A673 (cell line): ENCODE results near the gene RCC2. TPM values are rescaled to one million over a fixed set of nuclear protein-coding genes. Genes with fewer than 3 reads are reported as not detected.

Experiments used
- BruUV-seq: library from RNA; stranded (reverse); fragments of 400-500 nt; replicated peaks from 2 replicates; lab custom pipeline; 2021; lab: Mats Ljungman, UMichigan
- CTCF ChIA-PET: fragments of 300-600 bp; sonication (Branson Sonifier 250); formaldehyde crosslinking; loops from one replicate; lab custom pipeline; 2022; ENCODE audit warnings: antibody characterized with exemption; lab: Charles Lee
- POLR2A ChIA-PET: fragments of 300-600 bp; sonication (Branson Sonifier 250); formaldehyde crosslinking; loops from one replicate; lab custom pipeline; 2022; ENCODE audit warnings: antibody characterized with exemption; ENCODE audit not compliant: low non-redundant PET; lab: Charles Lee
- DNase-seq: peaks from one replicate; pipeline ENCODE4 v3.0.0-alpha.2; 2015; ENCODE audit warnings: low spot score
- H3K27ac ChIP-seq: fragments of 200-600 bp; sonication (generic); 2 replicates; pipeline ENCODE4 v1.5.1; 2016; ENCODE audit warnings: mixed run types, low read depth, mild to moderate bottlenecking, mixed read lengths, antibody characterized with exemption, low read length; ENCODE audit not compliant: poor library complexity, severe bottlenecking
- H3K27me3 ChIP-seq: fragments of 200-600 bp; sonication (generic); replicated peaks from 2 replicates; pipeline ENCODE4 v1.6.1; 2017; ENCODE audit warnings: mixed run types, low read depth, mild to moderate bottlenecking, mixed read lengths, antibody characterized with exemption, low read length; ENCODE audit not compliant: insufficient read depth, poor library complexity
- H3K36me3 ChIP-seq: fragments of 200-600 bp; sonication (generic); 2 replicates; pipeline ENCODE4 v1.6.1; 2016; ENCODE audit warnings: mixed run types, mild to moderate bottlenecking, mixed read lengths, antibody characterized with exemption, low read length; ENCODE audit not compliant: insufficient read depth, poor library complexity, severe bottlenecking
- H3K4me1 ChIP-seq: fragments of 200-600 bp; sonication (generic); 2 replicates; pipeline ENCODE4 v1.6.1; 2017; ENCODE audit warnings: mixed run types, mild to moderate bottlenecking, mixed read lengths, antibody characterized with exemption, low read length; ENCODE audit not compliant: insufficient read depth, poor library complexity, severe bottlenecking
- H3K4me3 ChIP-seq: fragments of 200-600 bp; sonication (generic); 2 replicates; pipeline ENCODE4 v1.5.1; 2016; ENCODE audit warnings: low read depth, mixed run types, mild to moderate bottlenecking, mixed read lengths, low read length; ENCODE audit not compliant: poor library complexity, severe bottlenecking
- H3K9me3 ChIP-seq: fragments of 200-600 bp; sonication (generic); 2 replicates; pipeline ENCODE4 v1.6.1; 2016; ENCODE audit warnings: mixed run types, low read depth, mild to moderate bottlenecking, mixed read lengths, antibody characterized with exemption, low read length; ENCODE audit not compliant: poor library complexity, severe bottlenecking
- EZH2 ChIP-seq: fragments of 200-600 bp; sonication (generic); IDR thresholded peaks from 2 replicates; pipeline ENCODE4 v1.6.1; 2017; ENCODE audit warnings: borderline replicate concordance, low read depth, mild to moderate bottlenecking, mixed read lengths, antibody characterized with exemption, low read length; ENCODE audit not compliant: poor library complexity, severe bottlenecking
- intact Hi-C: fragments of 100-400 bp; cut with micrococcal nuclease; formaldehyde crosslinking; loops from one replicate; pipeline ENCODE4 v1.10.0; 2022; ENCODE audit not compliant: unreplicated experiment
- total RNA-seq: library from RNA; stranded (reverse); gene quantifications from 2 replicates; pipeline ENCODE4 v1.2.3, GENCODE V29; 2021
- TF ChIP-seq, protein P1 (sequence below): fragments of 300-800, 200-600 bp; sonication (generic); conservative IDR thresholded peaks from 2 replicates; pipeline ENCODE4 v1.5.1; 2017; ENCODE audit warnings: low read depth, mild to moderate bottlenecking, antibody characterized with exemption, low read length, moderate library complexity, mixed read lengths

The RCC2 gene
- total RNA-seq, 1 experiment from 2014 or later, result 182 TPM

DNA sequence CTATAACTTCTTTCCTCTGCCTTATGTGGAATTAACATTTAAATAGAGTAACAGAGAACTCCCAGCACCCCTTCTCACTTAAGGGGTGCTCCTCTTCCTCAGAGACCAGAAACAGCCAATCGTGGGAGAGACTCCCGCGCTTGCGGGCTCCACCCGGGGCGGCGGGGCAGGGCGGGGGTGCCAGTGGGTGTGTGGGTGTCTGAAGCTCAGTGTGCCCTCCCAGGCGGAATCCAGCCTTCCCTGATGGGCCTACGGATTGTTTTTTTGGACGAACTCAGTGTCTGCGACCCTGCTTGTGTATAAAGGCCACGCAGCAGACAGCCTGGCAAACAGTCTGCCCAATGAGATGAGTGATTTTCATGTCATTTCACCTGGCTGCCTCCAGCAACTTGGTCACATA is 6.2 kb downstream of the RCC2 start:
- TF ChIP-seq EZH2, result no peak
- TF ChIP-seq, protein P1, sequence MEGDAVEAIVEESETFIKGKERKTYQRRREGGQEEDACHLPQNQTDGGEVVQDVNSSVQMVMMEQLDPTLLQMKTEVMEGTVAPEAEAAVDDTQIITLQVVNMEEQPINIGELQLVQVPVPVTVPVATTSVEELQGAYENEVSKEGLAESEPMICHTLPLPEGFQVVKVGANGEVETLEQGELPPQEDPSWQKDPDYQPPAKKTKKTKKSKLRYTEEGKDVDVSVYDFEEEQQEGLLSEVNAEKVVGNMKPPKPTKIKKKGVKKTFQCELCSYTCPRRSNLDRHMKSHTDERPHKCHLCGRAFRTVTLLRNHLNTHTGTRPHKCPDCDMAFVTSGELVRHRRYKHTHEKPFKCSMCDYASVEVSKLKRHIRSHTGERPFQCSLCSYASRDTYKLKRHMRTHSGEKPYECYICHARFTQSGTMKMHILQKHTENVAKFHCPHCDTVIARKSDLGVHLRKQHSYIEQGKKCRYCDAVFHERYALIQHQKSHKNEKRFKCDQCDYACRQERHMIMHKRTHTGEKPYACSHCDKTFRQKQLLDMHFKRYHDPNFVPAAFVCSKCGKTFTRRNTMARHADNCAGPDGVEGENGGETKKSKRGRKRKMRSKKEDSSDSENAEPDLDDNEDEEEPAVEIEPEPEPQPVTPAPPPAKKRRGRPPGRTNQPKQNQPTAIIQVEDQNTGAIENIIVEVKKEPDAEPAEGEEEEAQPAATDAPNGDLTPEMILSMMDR, result no peak
- H3K36me3 ChIP-seq, result peaks cover 66% of the 10 kb centered on the region
- POLR2A ChIA-PET, result no interaction called here
- H3K4me1 ChIP-seq, result peaks cover 8% of the 10 kb centered on the region
- H3K4me3 ChIP-seq, result no peak overlapping the region
- DNase-seq, result no peak
- H3K27me3 ChIP-seq, result no peaks in the 10 kb centered on the region
- CTCF ChIA-PET, result no interaction called here
- intact Hi-C loops, result no loop called here
- BruUV-seq, result no TSS peak
- no peaks in the 10 kb centered on the region for H3K9me3 ChIP-seq
- no peak overlapping the region for H3K27ac ChIP-seq

DNA sequence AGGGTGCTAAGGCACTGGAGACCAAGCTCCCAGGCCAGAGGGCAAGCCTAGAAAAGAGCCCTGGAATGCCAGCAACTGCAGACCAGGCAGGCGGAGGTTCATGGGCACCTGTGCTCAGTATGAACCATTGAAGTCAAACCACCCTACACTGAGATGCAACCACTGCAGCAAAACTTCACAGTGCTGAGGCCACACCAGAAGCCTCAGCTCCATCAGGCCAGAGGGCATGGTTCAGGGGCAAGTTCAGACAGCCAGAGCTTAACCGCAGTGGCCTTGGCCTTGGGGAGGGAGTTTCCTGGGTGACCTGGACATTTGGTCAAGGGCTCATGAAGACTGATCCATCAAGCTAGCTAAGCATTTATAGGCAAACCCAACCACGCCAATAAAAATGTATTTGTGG is 7.1 kb downstream of the RCC2 start:
- DNase-seq, result no peak
- Histone ChIP-seq H3K9me3 (no peaks in the 10 kb centered on the region), H3K27me3 (no peaks in the 10 kb centered on the region), H3K36me3 (peaks cover 74% of the 10 kb centered on the region), H3K27ac (no peak overlapping the region), H3K4me3 (no peak overlapping the region), H3K4me1 (peaks cover 8% of the 10 kb centered on the region)
- CTCF ChIA-PET, result no interaction called here
- no TSS peak for BruUV-seq
- TF ChIP-seq EZH2, result no peak
- intact Hi-C loops, result no loop called here
- POLR2A ChIA-PET, result no interaction called here

DNA sequence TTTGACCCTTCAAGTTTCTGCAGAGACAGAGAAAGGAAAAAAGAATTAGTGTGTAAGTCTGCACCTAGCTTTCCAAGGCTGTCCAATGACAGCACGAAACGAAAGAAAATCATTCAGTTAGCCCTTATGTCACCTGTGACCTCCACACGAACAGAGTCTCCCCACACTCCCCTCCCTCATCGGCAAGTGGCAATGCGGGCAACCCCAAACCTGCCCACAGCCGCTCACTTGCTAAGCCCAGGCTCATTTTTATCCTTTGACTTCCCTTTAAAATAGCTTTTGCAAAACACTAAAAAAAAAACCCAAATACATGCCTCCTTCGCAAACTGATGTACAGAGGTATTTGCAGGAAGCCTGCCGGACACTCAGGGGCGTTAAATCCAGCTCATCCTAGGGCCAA is 10.3 kb downstream of the RCC2 start:
- no TSS peak for BruUV-seq
- CTCF ChIA-PET, result no interaction called here

More for the DNA sequence above, 10.3 kb downstream of the RCC2 start:
- no peak overlapping the region for H3K27ac ChIP-seq
- no peak overlapping the region for H3K4me3 ChIP-seq
- no peaks in the 10 kb centered on the region for H3K4me1 ChIP-seq
- intact Hi-C loops, result no loop called here
- H3K36me3 ChIP-seq, result peaks cover 82% of the 10 kb centered on the region
- POLR2A ChIA-PET, result no interaction called here
- no peaks in the 10 kb centered on the region for H3K9me3 ChIP-seq
- no peak for DNase-seq
- TF ChIP-seq, protein P1, result no peak
- no peak for TF ChIP-seq EZH2
- H3K27me3 ChIP-seq, result no peaks in the 10 kb centered on the region
